ENCODE measurements around the gene STK17A. TPM values are rescaled to one million over a fixed set of nuclear protein-coding genes. Genes with fewer than 3 reads are reported as not detected.
A peak's percentile ranks its signal among the peaks of the same experiment; 100 is the strongest.
"Not testable (repeated sequence)": the region's sequence is repeated elsewhere in the genome, so short reads cannot be mapped to it uniquely, and the experiment has no call there.

STK17A gene
- total RNA-seq, 2 experiments from 2014 or later, result 89.5 to 90.3 TPM

DNA sequence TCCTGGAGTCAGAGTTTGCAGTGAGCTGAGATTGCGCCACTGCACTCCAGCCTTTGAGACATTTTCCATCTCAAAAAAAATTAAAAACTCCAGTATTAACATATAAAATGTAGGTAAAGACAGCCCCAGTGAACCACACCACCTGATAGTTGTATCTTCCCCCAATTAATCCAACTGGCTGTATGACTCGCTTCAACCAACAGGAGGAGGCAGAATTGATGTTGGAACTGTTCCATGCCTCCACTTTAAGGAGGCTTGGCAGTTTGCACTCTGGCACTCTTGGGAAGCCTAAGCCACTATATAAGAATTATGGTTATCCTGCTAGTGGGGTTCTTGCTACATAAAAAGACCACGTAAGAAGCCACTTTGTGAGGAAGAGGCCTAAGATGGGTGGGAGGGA, 72.7 kb downstream of the STK17A start:
- Mint-ChIP-seq H3K27ac (no peak overlapping the region), H3K36me3 (ENCODE audit: low read depth) (peaks cover 44% of the 10 kb centered on the region), H3K4me3 (no peak overlapping the region), H3K9me3 (no peaks in the 10 kb centered on the region), H3K27me3 (no peaks in the 10 kb centered on the region), H3K4me1 (peaks cover 76% of the 10 kb centered on the region)
- ChIA-PET CTCF (interaction anchor here (0.8 to 1.4 kb wide), 2 partner anchors 17 to 73 kb away, joined by 3 to 6 read pairs; partner anchors contain the start of gene STK17A), POLR2A (interaction anchor here (1.2 kb wide), 1 partner anchor 68 kb away, joined by 3 read pairs; no protein-coding TSS in a partner anchor)
- DNase-seq, result no peak

DNA sequence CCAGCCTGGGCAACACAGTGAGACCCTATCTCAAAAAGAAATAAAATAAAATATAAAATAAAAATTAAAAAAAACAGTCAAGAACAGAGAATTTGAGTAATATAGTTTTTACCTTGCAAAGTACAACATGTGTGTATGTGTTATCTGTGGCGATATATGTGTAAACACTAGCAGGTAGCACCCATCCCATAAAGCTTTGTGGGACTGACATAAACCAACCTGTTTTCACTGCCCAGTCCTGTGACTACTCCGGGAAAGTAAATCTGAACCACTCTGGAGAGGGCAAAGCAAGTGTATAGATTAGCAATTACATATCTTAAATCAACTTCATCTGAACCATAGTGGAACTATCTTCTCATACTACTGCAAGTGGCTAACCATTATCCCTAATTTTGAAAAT, 74.1 kb downstream of the STK17A start:
- ChIA-PET CTCF (no interaction called here), POLR2A (interaction anchor here (1.2 kb wide), 1 partner anchor 69 kb away, joined by 3 read pairs; no protein-coding TSS in a partner anchor)
- no peaks in the 10 kb centered on the region for H3K27me3 Mint-ChIP-seq
- DNase-seq, result no peak
- H3K9me3 Mint-ChIP-seq, result no peaks in the 10 kb centered on the region
- H3K4me3 Mint-ChIP-seq, result no peak overlapping the region
- H3K27ac Mint-ChIP-seq, result no peak overlapping the region
- peaks cover 66% of the 10 kb centered on the region for H3K4me1 Mint-ChIP-seq
- peaks cover 49% of the 10 kb centered on the region for H3K36me3 Mint-ChIP-seq (ENCODE audit: low read depth)

DNA sequence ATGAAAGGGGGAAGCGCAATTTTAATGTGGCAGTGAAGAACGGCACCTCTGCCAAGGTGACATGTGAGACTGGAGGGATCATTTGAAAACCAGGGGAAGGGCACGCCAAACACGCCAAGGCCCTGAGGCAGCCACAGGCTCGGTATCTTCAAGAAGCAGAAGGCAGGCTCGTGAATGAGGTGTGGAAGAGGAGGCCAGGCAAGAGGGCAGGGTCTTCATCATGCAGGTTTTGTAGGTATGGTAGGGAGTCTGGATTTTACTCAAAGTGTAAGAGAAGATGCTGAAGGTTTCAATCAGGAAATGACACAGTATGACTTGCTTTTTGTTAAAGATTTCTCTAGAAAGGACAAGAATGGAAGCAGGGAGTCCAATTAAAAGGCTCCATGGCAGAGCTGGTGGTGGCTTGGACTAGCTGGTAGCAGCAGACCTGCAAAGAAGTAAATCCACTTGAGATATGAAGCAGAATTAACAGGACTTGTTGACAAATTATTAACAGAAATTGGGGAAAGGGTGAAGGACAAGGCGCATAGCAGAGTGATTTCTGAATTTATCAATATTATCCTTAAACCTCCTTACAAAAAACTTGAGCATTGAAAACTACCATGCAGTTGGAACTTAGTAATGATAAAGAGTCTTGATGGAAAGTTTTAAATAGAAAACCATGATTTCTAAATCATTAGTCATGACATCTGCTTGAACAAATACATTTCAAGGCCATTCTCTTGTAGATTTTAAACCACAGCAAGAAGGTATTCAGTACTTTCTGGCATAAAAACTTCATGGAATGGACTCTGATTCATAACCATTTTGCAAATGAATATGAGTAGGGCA, 76.0 kb downstream of the STK17A start:
- Mint-ChIP-seq H3K36me3 (ENCODE audit: low read depth) (peaks cover 55% of the 10 kb centered on the region), H3K9me3 (no peaks in the 10 kb centered on the region), H3K4me1 (peaks cover 54% of the 10 kb centered on the region), H3K27ac (peak overlapping the region; percentile 89), H3K27me3 (no peaks in the 10 kb centered on the region), H3K4me3 (peak overlapping the region; percentile 36)
- no peak for DNase-seq
- ChIA-PET CTCF (interaction anchor here (1.0 kb wide), 1 partner anchor 40 kb away, joined by 3 read pairs; no protein-coding TSS in a partner anchor), POLR2A (interaction anchor here (1.0 to 1.7 kb wide), 4 partner anchors 9 to 74 kb away, joined by 4 to 10 read pairs (median 6); no protein-coding TSS in a partner anchor)

DNA sequence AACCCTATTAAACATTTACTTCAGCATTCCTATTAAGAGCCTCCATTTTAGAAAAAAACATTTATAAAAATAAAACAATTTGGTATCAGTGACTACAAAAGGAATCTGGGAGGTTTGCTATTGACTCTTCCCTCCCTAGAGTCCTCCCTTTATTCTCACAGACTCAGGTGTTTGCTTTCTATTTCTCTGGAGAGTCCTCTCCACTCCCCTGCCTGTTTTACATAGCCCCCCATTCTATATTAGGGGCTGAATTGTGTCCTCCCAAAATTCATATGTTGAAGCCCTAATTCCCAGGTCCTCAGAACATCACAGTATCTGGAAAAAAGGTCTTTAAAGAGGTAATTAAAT, 76.6 kb downstream of the STK17A start:
- Mint-ChIP-seq H3K4me3 (no peak overlapping the region), H3K36me3 (ENCODE audit: low read depth) (peaks cover 50% of the 10 kb centered on the region), H3K4me1 (peaks cover 50% of the 10 kb centered on the region), H3K27me3 (no peaks in the 10 kb centered on the region), H3K9me3 (no peaks in the 10 kb centered on the region), H3K27ac (no peak overlapping the region)
- CTCF ChIA-PET, result interaction anchor here (1.0 kb wide), 1 partner anchor 40 kb away, joined by 3 read pairs; no protein-coding TSS in a partner anchor
- no peak for DNase-seq
- POLR2A ChIA-PET, result interaction anchor here (1.0 to 1.7 kb wide), 5 partner anchors 9 to 74 kb away, joined by 4 to 10 read pairs (median 8); no protein-coding TSS in a partner anchor

DNA sequence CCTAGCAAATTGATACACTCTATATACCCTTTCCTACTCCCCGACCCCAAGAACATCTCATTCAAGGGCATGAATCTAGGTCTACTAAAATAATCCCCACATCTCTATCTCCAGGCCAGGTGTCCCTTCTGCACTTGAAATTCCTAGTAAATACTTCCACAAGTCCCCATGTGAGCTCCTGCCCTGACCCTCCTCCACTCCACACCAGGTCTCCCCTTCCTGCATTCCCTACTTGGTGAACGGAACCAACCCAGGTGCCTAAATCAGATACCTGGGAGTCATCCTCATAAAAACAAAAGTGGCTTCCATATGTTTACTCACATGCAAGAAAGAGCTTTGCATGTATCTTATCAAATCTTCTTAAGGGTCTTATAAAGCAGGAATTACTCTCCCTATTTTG, 77.2 kb downstream of the STK17A start:
- Mint-ChIP-seq H3K27ac (peak overlapping the region; percentile 7), H3K4me1 (peaks cover 53% of the 10 kb centered on the region), H3K27me3 (no peaks in the 10 kb centered on the region), H3K36me3 (ENCODE audit: low read depth) (peaks cover 50% of the 10 kb centered on the region), H3K9me3 (no peaks in the 10 kb centered on the region), H3K4me3 (no peak overlapping the region)
- CTCF ChIA-PET, result interaction anchor here (0.8 kb wide), 1 partner anchor 9 kb away, joined by 3 read pairs; no protein-coding TSS in a partner anchor
- no peak for DNase-seq
- POLR2A ChIA-PET, result interaction anchor here (1.2 to 1.7 kb wide), 2 partner anchors 9 to 11 kb away, joined by 4 to 10 read pairs; no protein-coding TSS in a partner anchor

DNA sequence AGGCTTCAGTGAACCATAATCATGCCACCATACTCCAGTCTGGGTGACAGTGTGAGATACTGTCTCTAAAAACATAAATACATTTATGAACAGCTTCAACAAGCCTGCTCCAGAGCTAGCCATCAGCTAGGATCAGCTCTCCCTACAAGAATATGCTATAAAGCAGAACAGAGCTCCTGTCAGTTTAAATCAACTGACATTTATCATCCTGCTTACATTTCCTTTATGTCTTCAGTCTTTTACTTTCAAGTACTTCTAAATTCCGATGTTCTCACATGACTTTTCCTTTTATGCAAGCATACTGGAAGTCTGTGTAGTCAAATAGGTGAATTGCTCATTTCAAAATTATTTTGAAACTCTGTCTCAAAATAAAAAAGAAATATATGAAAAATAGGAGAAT, 81.8 kb downstream of the STK17A start:
- Mint-ChIP-seq H3K36me3 (ENCODE audit: low read depth) (peaks cover 57% of the 10 kb centered on the region), H3K4me3 (no peak overlapping the region), H3K4me1 (peaks cover 50% of the 10 kb centered on the region), H3K27ac (no peak overlapping the region), H3K27me3 (no peaks in the 10 kb centered on the region), H3K9me3 (peaks cover 12% of the 10 kb centered on the region)
- no peak for DNase-seq
- ChIA-PET CTCF (interaction anchor here (1.0 to 2.5 kb wide), 3 partner anchors 14 to 82 kb away, joined by 3 to 11 read pairs (median 4); partner anchors contain the start of gene STK17A), POLR2A (interaction anchor here (3.9 kb wide), 1 partner anchor 15 kb away, joined by 20 read pairs; no protein-coding TSS in a partner anchor)

DNA sequence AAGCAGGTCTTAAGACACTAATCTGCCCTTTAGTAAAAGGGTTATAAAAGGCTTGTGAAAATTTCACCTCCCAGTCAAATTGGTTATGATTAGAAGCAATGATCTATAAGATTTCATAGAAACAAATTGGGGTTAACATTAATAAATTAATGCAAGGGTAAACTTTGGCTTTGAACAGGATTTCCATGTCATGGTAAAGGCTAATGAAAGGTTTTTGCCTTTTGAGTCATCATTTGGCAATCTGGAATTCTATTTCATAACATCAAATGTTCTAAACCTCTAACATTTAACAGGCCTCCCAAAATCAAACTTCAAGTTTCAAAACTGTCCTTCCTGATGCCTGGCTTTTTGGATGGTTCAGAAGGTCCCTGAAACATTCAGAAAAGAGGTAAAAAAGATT, 84.0 kb downstream of the STK17A start:
- Mint-ChIP-seq H3K9me3 (peaks cover 18% of the 10 kb centered on the region), H3K36me3 (ENCODE audit: low read depth) (peaks cover 56% of the 10 kb centered on the region), H3K4me3 (no peak overlapping the region), H3K27ac (no peak overlapping the region), H3K27me3 (no peaks in the 10 kb centered on the region), H3K4me1 (peaks cover 57% of the 10 kb centered on the region)
- ChIA-PET POLR2A (interaction anchor here (3.9 kb wide), 2 partner anchors 18 to 19 kb away, joined by 20 to 50 read pairs; no protein-coding TSS in a partner anchor), CTCF (interaction anchor here (1.2 to 2.5 kb wide), 2 partner anchors 33 to 84 kb away, joined by 4 to 11 read pairs; partner anchors contain the start of gene STK17A)
- DNase-seq, result no peak

DNA sequence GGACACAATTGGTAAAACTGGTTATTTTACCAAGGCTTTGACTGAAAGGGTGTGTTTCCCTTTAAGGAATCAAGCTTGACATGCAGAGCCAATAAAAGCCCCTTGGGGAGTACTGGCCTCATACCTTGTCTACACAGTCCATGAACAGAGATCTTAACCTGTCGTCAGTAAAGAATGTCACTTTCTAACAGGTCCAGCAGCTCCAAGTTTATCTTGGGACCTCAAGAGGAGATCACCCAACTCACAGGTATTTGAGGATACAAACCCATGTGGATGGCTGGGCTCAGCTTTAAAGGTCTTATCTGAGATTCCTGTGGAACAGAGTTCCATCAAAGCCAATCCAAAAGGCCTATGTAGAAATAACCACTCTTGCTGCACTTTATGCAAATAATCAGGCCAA, 85.1 kb downstream of the STK17A start:
- peaks cover 62% of the 10 kb centered on the region for H3K36me3 Mint-ChIP-seq (ENCODE audit: low read depth)
- no peaks in the 10 kb centered on the region for H3K27me3 Mint-ChIP-seq
- H3K27ac Mint-ChIP-seq, result no peak overlapping the region
- DNase-seq, result no peak
- H3K4me3 Mint-ChIP-seq, result no peak overlapping the region
- peaks cover 26% of the 10 kb centered on the region for H3K9me3 Mint-ChIP-seq
- H3K4me1 Mint-ChIP-seq, result peaks cover 60% of the 10 kb centered on the region
- CTCF ChIA-PET, result interaction anchor here (3.5 kb wide), 1 partner anchor 86 kb away, joined by 33 read pairs; the partner anchor contains the start of gene STK17A
- POLR2A ChIA-PET, result interaction anchor here (3.9 kb wide), 1 partner anchor 20 kb away, joined by 50 read pairs; no protein-coding TSS in a partner anchor

DNA sequence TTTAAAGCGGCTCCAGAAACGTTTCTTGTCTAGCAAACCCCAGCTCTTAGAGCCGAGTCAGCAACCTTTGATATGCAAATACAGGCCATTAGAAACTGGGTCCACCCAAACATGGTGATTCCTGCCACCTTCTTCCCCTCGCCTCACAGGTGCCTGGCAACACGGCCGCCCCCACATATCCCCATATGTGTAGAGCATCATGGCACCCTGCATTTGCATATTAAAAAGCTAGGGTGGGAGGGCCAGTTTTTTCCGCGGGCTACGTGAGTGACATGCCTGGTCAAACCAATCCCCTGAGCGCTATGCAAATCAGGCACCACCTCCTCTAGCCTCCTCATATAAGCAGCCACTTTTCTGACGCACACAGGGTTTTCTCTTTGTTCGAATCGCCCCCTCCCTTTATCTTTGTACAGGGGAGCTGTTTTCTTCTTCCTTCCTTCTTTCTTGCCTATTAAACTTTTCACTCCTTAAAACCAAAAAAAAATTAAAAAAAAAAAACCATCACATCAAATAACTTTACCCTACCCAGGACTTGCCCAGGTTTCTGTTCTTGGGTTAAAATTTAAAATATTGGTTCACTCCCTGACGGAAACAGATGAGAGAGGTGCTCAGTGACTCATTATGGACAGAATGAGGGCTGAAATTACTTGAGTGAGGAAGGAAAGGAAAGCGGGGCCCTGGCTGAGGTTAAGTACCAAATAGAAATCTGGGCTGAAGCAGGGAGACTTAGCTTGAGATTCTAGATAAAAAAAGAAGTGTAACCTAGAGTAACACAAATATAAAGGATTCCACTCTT, 86.6 kb downstream of the STK17A start:
- peak overlapping the region; percentile 70 for H3K4me3 Mint-ChIP-seq
- peak overlapping the region; percentile 93 for H3K27ac Mint-ChIP-seq
- POLR2A ChIA-PET, result interaction anchor here (0.7 to 3.9 kb wide), 10 partner anchors 11 to 97 kb away, joined by 3 to 50 read pairs (median 4); partner anchors contain the start of gene STK17A
- no peaks in the 10 kb centered on the region for H3K27me3 Mint-ChIP-seq
- peak; percentile 81 for DNase-seq
- CTCF ChIA-PET, result interaction anchor here (1.3 to 3.5 kb wide), 5 partner anchors 20 to 87 kb away, joined by 3 to 33 read pairs (median 6); partner anchors contain the start of gene STK17A
- H3K4me1 Mint-ChIP-seq, result peaks cover 65% of the 10 kb centered on the region
- peaks cover 35% of the 10 kb centered on the region for H3K9me3 Mint-ChIP-seq
- peaks cover 64% of the 10 kb centered on the region for H3K36me3 Mint-ChIP-seq (ENCODE audit: low read depth)

DNA sequence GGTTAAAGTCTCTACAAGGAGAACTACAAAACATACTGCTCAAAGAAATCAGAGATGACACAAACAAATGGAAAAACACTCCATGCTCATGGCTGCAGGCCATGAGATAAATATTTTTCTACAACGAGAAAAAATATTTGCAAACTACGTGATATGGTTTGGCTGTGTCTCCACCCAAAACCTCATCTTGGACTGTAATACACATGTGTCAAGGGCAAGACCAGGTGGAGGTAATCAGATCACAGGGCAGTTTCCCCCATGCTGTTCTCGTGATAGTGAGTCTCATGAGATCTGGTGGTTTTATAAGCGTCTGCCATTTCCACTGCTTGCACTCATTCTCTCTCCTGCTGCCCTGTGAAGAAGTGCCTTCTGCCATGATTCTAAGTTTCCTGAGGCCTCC, 88.6 kb downstream of the STK17A start:
- Mint-ChIP-seq H3K4me1 (peaks cover 61% of the 10 kb centered on the region), H3K9me3 (peaks cover 44% of the 10 kb centered on the region), H3K4me3 (no peak overlapping the region), H3K27ac (no peak overlapping the region), H3K27me3 (no peaks in the 10 kb centered on the region), H3K36me3 (ENCODE audit: low read depth) (peaks cover 67% of the 10 kb centered on the region)
- CTCF ChIA-PET, result interaction anchor here (3.5 kb wide), 1 partner anchor 89 kb away, joined by 33 read pairs; the partner anchor contains the start of gene STK17A
- no peak for DNase-seq
- POLR2A ChIA-PET, result no interaction called here

DNA sequence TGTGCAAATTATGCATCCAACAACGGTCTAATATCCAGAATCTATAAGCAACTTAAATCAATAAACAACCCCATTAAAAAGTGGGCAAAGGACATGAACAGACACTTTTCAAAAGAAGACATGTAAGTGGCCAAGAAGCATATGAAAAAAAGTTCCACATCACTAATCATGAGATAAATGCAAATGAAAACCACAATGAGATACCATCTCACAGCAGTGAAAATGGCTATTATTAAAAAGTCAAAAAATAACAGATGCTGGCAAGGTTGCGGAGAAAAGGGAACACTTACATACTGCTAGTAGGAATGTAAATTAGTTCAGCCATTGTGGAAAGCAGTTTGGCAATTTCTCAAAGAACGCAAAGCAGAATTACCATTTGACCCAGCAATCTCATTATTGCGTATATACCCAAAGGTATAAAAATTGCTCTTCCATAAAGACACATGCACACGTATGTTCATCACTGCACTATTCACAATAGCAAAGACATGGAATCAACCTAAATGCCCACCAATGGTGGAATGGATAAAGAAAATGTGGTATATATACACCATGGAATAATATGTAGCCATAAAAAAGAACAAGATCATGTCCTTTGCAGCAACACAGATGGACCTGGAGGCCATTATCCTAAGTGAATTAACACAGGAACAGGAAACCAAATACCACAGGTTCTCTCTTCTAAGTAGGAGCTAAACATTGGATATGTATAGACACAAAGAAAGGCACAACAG, 90.5 kb downstream of the STK17A start:
- not testable (repeated sequence) for H3K4me3 Mint-ChIP-seq, H3K27ac Mint-ChIP-seq, DNase-seq, H3K27me3 Mint-ChIP-seq
- ChIA-PET POLR2A (interaction anchor here (1.2 to 1.5 kb wide), 2 partner anchors 21 to 91 kb away, joined by 5 read pairs; partner anchors contain the start of gene STK17A), CTCF (interaction anchor here (1.4 kb wide), 1 partner anchor 91 kb away, joined by 5 read pairs; the partner anchor contains the start of gene STK17A)
- peaks cover 59% of the 10 kb centered on the region for H3K36me3 Mint-ChIP-seq (ENCODE audit: low read depth)
- H3K9me3 Mint-ChIP-seq, result peaks cover 32% of the 10 kb centered on the region
- peaks cover 61% of the 10 kb centered on the region for H3K4me1 Mint-ChIP-seq
